Renal cortex interstitium (tissue), 15 donors: Measurements from ENCODE around the gene ELK4. TPM values are rescaled to one million over a fixed set of nuclear protein-coding genes. Genes with fewer than 3 reads are reported as not detected.

Source experiments
- DNase-seq, 11 donors: peaks; one replicate each; pipeline ENCODE4 v3.0.0-alpha.2; 2013; ENCODE audit warnings: low read depth in 9 of 11, low spot score in 4 of 11; ENCODE audit errors: extremely low read depth in 1 of 11
- long read RNA-seq, 16 experiments: transcript quantifications; one replicate each; lab custom pipeline, GENCODE V29; 2026
- polyA plus RNA-seq, 3 donors: library from polyadenylated mRNA; unstranded; fragments of 120-200 nt; gene quantifications; one replicate each; pipeline ENCODE4 v1.2.1, GENCODE V29; 2013; ENCODE audit not compliant: insufficient read length in 3 of 3

Gene ELK4
- polyA plus RNA-seq = 10 to 100 TPM; 16.0 to 25.7 (median 17.8) TPM
- long read RNA-seq, donor 1, partial matches to known transcripts = 0 of 4 reads
- long read RNA-seq, donor 1, other reads (novel, unspliced or antisense) = 0 of 4 reads
- long read RNA-seq, donor 2, full-length matches to known transcripts = 3 of 3 reads
- long read RNA-seq, donor 2, partial matches to known transcripts = 0 of 3 reads
- long read RNA-seq, donor 2, other reads (novel, unspliced or antisense) = 0 of 3 reads
- long read RNA-seq, donor 3, full-length matches to known transcripts = 4 of 11 reads
- long read RNA-seq, donor 3, partial matches to known transcripts = 7 of 11 reads
- long read RNA-seq, donor 3, other reads (novel, unspliced or antisense) = 0 of 11 reads
- long read RNA-seq, donor 4, full-length matches to known transcripts = 6 of 6 reads
- long read RNA-seq, donor 4, partial matches to known transcripts = 0 of 6 reads
- long read RNA-seq, donor 4, other reads (novel, unspliced or antisense) = 0 of 6 reads
- long read RNA-seq, donor 5 = 0 reads
- long read RNA-seq, donor 6, full-length matches to known transcripts = 5 of 14 reads
- long read RNA-seq, donor 6, partial matches to known transcripts = 9 of 14 reads
- long read RNA-seq, donor 6, other reads (novel, unspliced or antisense) = 0 of 14 reads
- long read RNA-seq, donor 7, partial matches to known transcripts = 9 of 11 reads
- long read RNA-seq, donor 7, other reads (novel, unspliced or antisense) = 0 of 11 reads
- long read RNA-seq, donor 8, full-length matches to known transcripts = 3 of 17 reads
- long read RNA-seq, donor 8, partial matches to known transcripts = 14 of 17 reads
- long read RNA-seq, donor 8, other reads (novel, unspliced or antisense) = 0 of 17 reads
- long read RNA-seq, donor 9 = 0 reads
- long read RNA-seq, donor 10, full-length matches to known transcripts = 4 of 37 reads
- long read RNA-seq, donor 10, partial matches to known transcripts = 33 of 37 reads
- long read RNA-seq, donor 10, other reads (novel, unspliced or antisense) = 0 of 37 reads
- long read RNA-seq, donor 11, full-length matches to known transcripts = 3 of 8 reads
- long read RNA-seq, donor 11, partial matches to known transcripts = 5 of 8 reads
- long read RNA-seq, donor 11, other reads (novel, unspliced or antisense) = 0 of 8 reads
- long read RNA-seq, donor 12, partial matches to known transcripts = 37 of 38 reads
- long read RNA-seq, donor 12, other reads (novel, unspliced or antisense) = 0 of 38 reads
- long read RNA-seq, donor 13, partial matches to known transcripts = 0 of 2 reads
- long read RNA-seq, donor 13, other reads (novel, unspliced or antisense) = 0 of 2 reads
- long read RNA-seq, donor 14, full-length matches to known transcripts = 3 of 3 reads
- long read RNA-seq, donor 14, partial matches to known transcripts = 0 of 3 reads
- long read RNA-seq, donor 14, other reads (novel, unspliced or antisense) = 0 of 3 reads
- long read RNA-seq, donor 15, partial matches to known transcripts = 0 of 1 reads
- long read RNA-seq, donor 15, other reads (novel, unspliced or antisense) = 0 of 1 reads
- long read RNA-seq, donor 16, full-length matches to known transcripts = 17 of 40 reads
- long read RNA-seq, donor 16, partial matches to known transcripts = 23 of 40 reads
- long read RNA-seq, donor 16, other reads (novel, unspliced or antisense) = 0 of 40 reads

- peak; percentile 95 to 99 (median 98) for DNase-seq
These were observed at the start of gene ELK4 for GRCh38 chr1:205631768-205632668. TSS of gene ELK4 (minus strand) at chr1:205632011. CDS start at chr1:205623882, 8,129 bp downstream.

GRCh38 chr1:205681364-205681763 lies 49.6 kb upstream of the ELK4 start:
- DNase-seq = no peak

DNA sequence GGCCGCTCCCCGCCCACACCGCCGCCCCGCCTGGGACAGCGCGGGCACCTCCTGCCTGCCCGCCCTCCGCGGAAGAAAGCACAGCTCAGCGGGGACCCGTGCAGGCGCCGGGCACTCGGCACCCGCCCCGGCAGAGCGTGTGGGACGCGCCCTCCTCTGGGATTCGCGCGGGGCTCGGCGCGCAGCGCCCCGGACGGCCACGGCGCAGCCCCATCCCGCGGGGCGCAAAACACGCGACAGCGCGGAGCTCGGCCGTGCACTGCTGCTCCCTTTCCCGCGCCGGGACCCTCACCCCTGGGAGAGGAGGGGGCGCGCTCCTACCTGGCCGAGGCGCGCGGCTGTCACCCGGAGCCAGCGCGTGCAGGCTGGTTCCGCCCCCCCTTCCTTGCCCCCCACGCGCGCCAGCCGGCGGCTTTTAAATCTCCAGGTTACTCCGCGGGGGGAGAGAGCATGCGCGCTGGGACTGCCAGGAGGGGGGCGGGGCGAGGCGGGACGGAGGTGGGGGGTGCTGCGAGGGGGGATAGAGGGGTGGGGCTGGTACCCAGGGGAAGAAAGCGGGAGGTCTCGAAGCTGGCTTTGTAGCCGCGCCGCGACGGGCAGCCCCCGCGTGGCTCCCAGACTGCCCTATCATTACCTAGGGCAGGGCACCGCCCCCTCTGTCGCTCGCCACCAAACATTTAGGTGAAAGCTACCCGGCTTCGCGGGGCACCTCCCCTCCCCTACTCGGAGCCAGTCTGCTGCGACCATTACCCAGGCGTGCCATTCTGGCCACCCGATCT lies 48.5 kb upstream of the ELK4 start, which contains the start of gene SLC45A3:
TSS of gene SLC45A3 (minus strand) at position 437 of the 779 bp plus-strand sequence. CDS start 15,853 bp downstream, outside the sequence.
- no peak for DNase-seq

DNA sequence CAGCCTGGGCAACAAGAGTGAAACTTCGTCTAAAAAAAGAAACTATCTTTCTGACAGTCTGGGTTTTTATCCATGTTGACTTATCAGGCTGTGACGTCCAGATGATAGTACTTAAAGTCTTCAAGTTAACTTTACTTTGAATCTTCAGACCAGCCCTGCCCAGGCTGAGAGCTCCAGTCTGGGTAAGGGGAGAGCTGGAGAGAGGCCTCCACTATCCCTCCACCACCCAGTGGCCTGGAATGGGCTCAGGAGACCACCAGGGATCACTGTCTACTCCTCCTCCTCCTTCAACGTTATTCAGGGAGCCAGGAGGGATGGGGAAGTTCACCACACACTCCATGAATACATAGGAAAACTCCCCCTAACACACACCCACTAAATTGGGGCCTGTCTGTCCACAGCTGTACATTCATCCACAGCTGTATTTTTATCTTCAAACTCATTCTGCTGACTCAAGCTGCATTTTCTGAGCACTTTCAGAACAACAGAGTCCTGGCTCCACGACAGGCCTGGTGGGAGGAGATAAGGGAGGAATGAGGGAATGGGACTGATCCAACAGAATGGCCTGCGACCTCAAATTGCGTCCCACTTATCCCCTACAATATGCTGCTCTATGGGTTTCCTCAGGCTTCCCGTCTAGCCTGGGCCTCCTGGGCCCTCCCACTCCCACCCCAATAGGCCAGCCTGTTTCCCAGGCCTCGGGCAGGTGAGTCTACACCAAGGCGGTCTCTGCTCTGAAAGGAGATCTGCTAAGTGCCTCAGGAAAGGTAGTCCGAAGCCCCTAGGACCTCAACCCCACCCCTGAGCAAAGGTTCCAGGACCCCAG lies 46.7 kb upstream of the ELK4 start:
- DNase-seq = peak in 1 of 11 donors; percentile 55

- no peak for DNase-seq
These were observed 45.4 kb upstream of the ELK4 start for GRCh38 chr1:205677167-205677566.

- DNase-seq = no peak
These were observed 44.8 kb upstream of the ELK4 start for GRCh38 chr1:205676597-205676996.

GRCh38 chr1:205676002-205676401 lies 44.2 kb upstream of the ELK4 start:
- no peak for DNase-seq

DNA sequence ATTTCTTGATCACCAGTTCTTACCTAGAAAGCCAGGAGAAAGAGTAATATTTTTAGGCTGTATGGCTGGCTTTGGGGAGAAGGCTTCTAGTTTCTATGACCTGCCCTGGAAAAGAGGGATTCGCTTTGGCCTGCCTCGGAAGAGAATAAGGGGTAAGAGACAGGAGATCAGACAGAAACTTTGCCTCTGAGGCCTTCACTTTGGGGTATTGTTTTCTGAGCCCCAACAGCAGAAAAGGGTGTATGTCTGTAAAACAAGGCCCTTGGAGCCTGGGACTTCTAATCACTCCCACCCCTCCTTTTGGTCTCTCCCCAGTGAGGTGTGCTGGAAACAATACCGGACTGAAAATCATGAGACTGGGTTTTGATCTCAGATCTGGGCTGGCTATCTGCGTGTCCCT lies 43.4 kb upstream of the ELK4 start:
- no peak for DNase-seq

GRCh38 chr1:205672970-205673369 lies 41.2 kb upstream of the ELK4 start:
- no peak for DNase-seq

DNA sequence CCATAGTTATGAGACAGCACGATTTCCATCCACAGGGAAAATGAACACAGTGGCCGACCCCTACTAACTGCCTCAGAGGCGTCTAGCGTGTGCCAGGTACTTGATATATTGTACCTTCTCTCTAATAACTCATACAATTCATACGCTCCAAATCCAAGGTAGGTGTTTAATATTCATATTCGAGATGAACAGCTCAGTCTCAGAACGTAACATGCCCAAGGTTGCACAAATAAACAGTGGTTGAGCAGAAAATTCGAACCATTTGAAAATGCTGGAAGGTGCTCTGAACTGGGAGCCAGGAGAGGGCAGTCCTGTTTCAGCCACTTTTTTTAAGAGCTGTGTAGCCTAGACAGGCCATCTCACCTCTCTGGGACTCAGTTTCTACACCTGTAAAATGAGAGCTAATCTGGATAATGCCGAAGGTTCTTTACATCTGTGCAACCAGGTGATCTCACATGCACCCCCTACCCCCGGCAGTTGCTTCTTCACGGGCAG lies 40.6 kb upstream of the ELK4 start:
- no peak for DNase-seq

DNA sequence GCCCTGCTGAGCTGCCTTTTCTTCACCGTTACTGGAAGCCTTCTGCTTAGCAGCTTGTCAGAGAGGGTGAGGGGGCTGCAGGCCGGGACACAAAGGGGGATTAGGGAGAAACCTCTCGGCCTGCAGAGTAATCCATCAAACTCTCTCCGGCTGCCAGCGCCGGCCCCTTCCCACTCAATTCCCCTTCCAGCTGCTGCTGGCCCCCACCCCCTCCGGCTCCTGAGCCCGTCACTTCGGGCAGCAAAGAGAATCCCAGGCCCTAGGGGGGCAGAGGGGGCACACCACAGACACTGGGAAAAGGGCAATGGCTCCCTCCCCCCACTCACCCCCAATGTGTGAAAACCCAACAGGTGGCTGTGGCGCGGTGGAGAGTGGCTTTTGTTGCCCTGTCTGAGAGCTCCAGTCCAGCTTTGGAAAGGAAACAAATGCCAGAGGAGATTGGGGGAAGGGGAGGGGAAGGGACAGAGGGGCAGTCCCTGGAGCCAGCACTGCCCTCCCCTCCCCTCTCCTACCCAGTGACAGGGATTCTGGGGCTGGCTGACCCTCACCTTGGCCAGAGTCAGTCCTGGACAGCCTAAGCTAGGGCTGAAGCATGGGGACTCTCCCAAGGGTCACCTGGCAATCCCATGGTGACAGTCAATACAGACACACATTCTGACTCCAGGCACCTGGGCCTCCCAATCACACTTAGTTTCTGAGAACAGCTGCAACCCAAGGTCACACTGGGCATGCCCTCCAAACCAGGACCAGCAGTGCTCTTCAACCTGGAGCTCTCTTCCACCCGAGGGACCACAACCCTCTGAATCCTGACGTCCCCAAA lies 39.0 kb upstream of the ELK4 start:
- DNase-seq = no peak

- no peak for DNase-seq
These were observed 38.3 kb upstream of the ELK4 start for GRCh38 chr1:205670150-205670446.

- no peak for DNase-seq
These were observed 37.7 kb upstream of the ELK4 start for GRCh38 chr1:205669341-205670149.

DNA sequence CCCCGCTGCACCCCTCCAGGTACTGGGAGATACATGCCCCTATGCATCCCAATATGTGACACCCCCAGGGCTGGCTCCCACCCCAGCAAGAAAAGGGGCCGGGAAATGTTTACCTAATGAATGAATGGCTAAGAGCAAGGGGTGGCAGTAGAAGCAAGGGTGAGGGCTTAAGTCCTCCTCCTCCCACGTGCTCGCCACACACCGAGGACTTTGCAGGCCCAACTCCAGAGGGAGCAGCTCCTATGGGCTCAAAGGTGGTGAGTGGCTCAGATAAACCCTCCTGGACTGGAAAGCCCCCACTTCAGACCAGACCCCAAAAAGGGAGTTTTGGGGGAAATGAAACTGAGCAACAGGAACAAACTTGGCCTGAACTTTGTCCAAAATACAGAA lies 37.1 kb upstream of the ELK4 start:
- DNase-seq = no peak
